Measurements from ENCODE around the gene LRRC45. TPM values are rescaled to one million over a fixed set of nuclear protein-coding genes. Genes with fewer than 3 reads are reported as not detected.

The LRRC45 gene
- total and polyA plus RNA-seq, 9 of the 15 experiments (the other 6 are each of a cell fraction or from before 2014, with no cell fraction given): 3.5 to 21.5 (median 11.2) TPM; not detected in 2

- ATAC-seq (no peak), FAIRE-seq (no peak), DNase-seq (ENCODE audit: extremely low read depth in 1 of 4, low spot score in 3 of 4) (no peak)
- intact Hi-C loops (cut with micrococcal nuclease): no loop called here
- no peak overlapping the region for H3K4me2 ChIP-seq (ENCODE audit: insufficient read depth, low read length)
- no TSS peak for BruUV-seq (replicated peaks)
- H3K4me3 ChIP-seq: no peak overlapping the region
- no peaks in the 10 kb centered on the region for H3K9me3 ChIP-seq (replicated peaks; ENCODE audit: control insufficient read depth, insufficient read depth, low read depth, low read length)
- ChIA-PET POLR2A (interaction anchor here (0.6 to 1.3 kb wide), 3 partner anchors 9 to 37 kb away, joined by 3 read pairs; partner anchors contain the start of genes CENPX and LRRC45), CTCF (ENCODE audit: low intra/inter-chr PET ratio) (no interaction called here)
- TF ChIP-seq ZHX1 (conservative IDR thresholded peaks at IDR 0.05; ENCODE audit: low read length) (no peak), SRSF1 (IDR thresholded peaks at IDR 0.05; ENCODE audit: low read depth, low read length) (no peak), GABPB1 (CRISPR knock-in tag; IDR thresholded peaks at IDR 0.05) (no peak), MECOM (CRISPR knock-in tag; IDR thresholded peaks at IDR 0.05) (no peak), PRMT5 (CRISPR knock-in tag; IDR thresholded peaks at IDR 0.05) (no peak), RAD21 (CRISPR knock-in tag; conservative IDR thresholded peaks at IDR 0.05 in 1 of 2, IDR thresholded peaks at IDR 0.05 in 1 of 2) (no peak), RHOXF2B (CRISPR knock-in tag; conservative IDR thresholded peaks at IDR 0.05) (no peak)
- 92% methylated on average over 25 of the region's 25 CpGs for WGBS (ENCODE audit: insufficient coverage, low coverage, missing lambda C conversion rate)
- H3K27me3 ChIP-seq (ENCODE audit: control insufficient read depth in 2 of 2, insufficient read depth in 2 of 2, low read length in 2 of 2): no peaks in the 10 kb centered on the region
- H3K79me2 ChIP-seq (ENCODE audit: control insufficient read depth, insufficient read depth, low read length): no peaks in the 10 kb centered on the region
- no peak overlapping the region for H3K27ac ChIP-seq (ENCODE audit: extremely low read depth, low read depth, low read length)
- H3K9me1 ChIP-seq (ENCODE audit: control insufficient read depth, insufficient read depth, low read length): peaks cover 3% of the 10 kb centered on the region
- peak overlapping the region in 1 of 2 experiments; percentile 79; a peak in 1 of 4 replicates for H3K9ac ChIP-seq (ENCODE audit: insufficient read depth in 1 of 2, low read depth in 2 of 2, low read length in 2 of 2)
- in situ Hi-C loops (cut with MboI): no loop called here
- no peak overlapping the region for H2AFZ ChIP-seq (ENCODE audit: low read depth, low read length)
- peaks cover 9% of the 10 kb centered on the region; the same call in 1 of the 3 replicates for H3K36me3 ChIP-seq (ENCODE audit: control insufficient read depth, insufficient read depth, low read length)
- no peaks in the 10 kb centered on the region for H4K20me1 ChIP-seq (replicated peaks; ENCODE audit: control insufficient read depth, insufficient read depth, low read length)
- H3K4me1 ChIP-seq (replicated peaks in 1 of 2; ENCODE audit: control insufficient read depth in 2 of 2, insufficient read depth in 2 of 2, low read length in 2 of 2): peaks cover 0 to 52% of the 10 kb centered on the region in 2 experiments; a peak in 2 of 5 replicates
Measured at GRCh38 chr17:81990836-81991683, 32.0 kb upstream of the LRRC45 start.
